Measurements from ENCODE around the gene DCC. TPM values are rescaled to one million over a fixed set of nuclear protein-coding genes. Genes with fewer than 3 reads are reported as not detected.
"Not testable (repeated sequence)": the region's sequence is repeated elsewhere in the genome, so short reads cannot be mapped to it uniquely, and the experiment has no call there.

The DCC gene
- polyA plus RNA-seq, 12 donors: 0.04 to 1.1 (median 0.26) TPM; not detected in 3

GRCh38 chr18:53490019-53490418, 1150.0 kb downstream of the DCC start:
- DNase-seq: no peak

- no peak for DNase-seq
These were observed 1156.0 kb downstream of the DCC start for GRCh38 chr18:53496028-53496427.

- DNase-seq: no peak
These were observed 1164.0 kb downstream of the DCC start for GRCh38 chr18:53503914-53504441.

GRCh38 chr18:53508529-53508928, 1168.5 kb downstream of the DCC start:
- DNase-seq: no peak

- no peak for DNase-seq
These were observed 1169.9 kb downstream of the DCC start for GRCh38 chr18:53509886-53510285.

- DNase-seq: not testable (repeated sequence)
These were observed 1171.7 kb downstream of the DCC start for GRCh38 chr18:53511725-53512124.

GRCh38 chr18:53521068-53521467, 1181.1 kb downstream of the DCC start:
- no peak for DNase-seq

- DNase-seq: no peak
These were observed 1186.3 kb downstream of the DCC start for GRCh38 chr18:53526101-53526870.

GRCh38 chr18:53527365-53527764, 1187.4 kb downstream of the DCC start:
- no peak for DNase-seq

- peak; percentile 2 for DNase-seq
These were observed 1191.2 kb downstream of the DCC start for GRCh38 chr18:53531187-53531586.

GRCh38 chr18:53531896-53532295, 1191.9 kb downstream of the DCC start:
- DNase-seq: no peak

GRCh38 chr18:53534203-53534602, 1194.2 kb downstream of the DCC start:
- DNase-seq: no peak

GRCh38 chr18:53534695-53535094, 1194.7 kb downstream of the DCC start:
- peak; percentile 3 for DNase-seq

- DNase-seq: no peak
These were observed 1196.9 kb downstream of the DCC start for GRCh38 chr18:53536908-53537307.

- DNase-seq: no peak
These were observed 1201.9 kb downstream of the DCC start for GRCh38 chr18:53541924-53542323.

GRCh38 chr18:53543711-53544110, 1203.7 kb downstream of the DCC start:
- no peak for DNase-seq

- DNase-seq: no peak
These were observed 1204.9 kb downstream of the DCC start for GRCh38 chr18:53544917-53545316.

GRCh38 chr18:53551868-53552426, 1212.0 kb downstream of the DCC start:
- DNase-seq: peak; percentile 9

- no peak for DNase-seq
These were observed 1213.0 kb downstream of the DCC start for GRCh38 chr18:53553030-53553429.

- DNase-seq: no peak
These were observed 1216.5 kb downstream of the DCC start for GRCh38 chr18:53556450-53556849.

GRCh38 chr18:53560546-53560945, 1220.5 kb downstream of the DCC start:
- DNase-seq: no peak

GRCh38 chr18:53566626-53567025, 1226.6 kb downstream of the DCC start:
- no peak for DNase-seq

GRCh38 chr18:53567929-53568574, 1228.1 kb downstream of the DCC start:
- peak; percentile 22 for DNase-seq
